Right renal cortex interstitium (tissue), 3 donors: ENCODE results near the gene LGALS14. TPM values are rescaled to one million over a fixed set of nuclear protein-coding genes. Genes with fewer than 3 reads are reported as not detected.
"Not testable (repeated sequence)": the region's sequence is repeated elsewhere in the genome, so short reads cannot be mapped to it uniquely, and the experiment has no call there.

ENCODE experiments used
- DNase-seq, 3 donors: peaks; one replicate each; pipeline ENCODE4 v3.0.0-alpha.2; 2013; ENCODE audit warnings: low read depth in 3 of 3, low spot score in 2 of 3
- polyA plus RNA-seq, 3 donors: library from polyadenylated mRNA; unstranded; fragments of 120-200 nt; gene quantifications; one replicate each; pipeline ENCODE4 v1.2.1, GENCODE V29; 2013; ENCODE audit not compliant: insufficient read length in 3 of 3

The LGALS14 gene
- polyA plus RNA-seq, 3 donors, result not detected

GRCh38 chr19:39692822-39693221 is 11.5 kb upstream of the LGALS14 start:
- no peak for DNase-seq

GRCh38 chr19:39695759-39696158 is 8.5 kb upstream of the LGALS14 start:
- DNase-seq, result no peak

- no peak for DNase-seq
Measured at GRCh38 chr19:39696387-39696786, 7.9 kb upstream of the LGALS14 start.

GRCh38 chr19:39698535-39698934 is 5.7 kb upstream of the LGALS14 start:
- DNase-seq, result no peak

GRCh38 chr19:39701291-39701690 is 3.0 kb upstream of the LGALS14 start:
- no peak for DNase-seq

GRCh38 chr19:39705578-39706188 is 1.4 kb downstream of the LGALS14 start:
- no peak for DNase-seq

GRCh38 chr19:39708594-39708993 is 4.3 kb downstream of the LGALS14 start:
- no peak for DNase-seq

GRCh38 chr19:39709026-39709872 is 5.0 kb downstream of the LGALS14 start:
- DNase-seq, result no peak

GRCh38 chr19:39710333-39710890 is 6.1 kb downstream of the LGALS14 start:
- DNase-seq, result no peak

- not testable (repeated sequence) for DNase-seq
Measured at GRCh38 chr19:39720144-39720543, 15.9 kb downstream of the LGALS14 start.

- DNase-seq, result no peak
Measured at GRCh38 chr19:39725995-39726394, 21.7 kb downstream of the LGALS14 start.

GRCh38 chr19:39727070-39727800 is 23.0 kb downstream of the LGALS14 start:
- DNase-seq, result no peak

- no peak for DNase-seq
Measured at GRCh38 chr19:39728040-39728439, 23.8 kb downstream of the LGALS14 start.

- DNase-seq, result no peak
Measured at GRCh38 chr19:39729594-39729993, 25.3 kb downstream of the LGALS14 start.

GRCh38 chr19:39731685-39732084 is 27.4 kb downstream of the LGALS14 start:
- no peak for DNase-seq

GRCh38 chr19:39733841-39734240 is 29.6 kb downstream of the LGALS14 start:
- no peak for DNase-seq

GRCh38 chr19:39735688-39736087 is 31.4 kb downstream of the LGALS14 start:
- DNase-seq, result no peak

GRCh38 chr19:39736088-39736487 is 31.8 kb downstream of the LGALS14 start:
- DNase-seq, result no peak

- no peak for DNase-seq
Measured at GRCh38 chr19:39737351-39737750, 33.1 kb downstream of the LGALS14 start.

GRCh38 chr19:39737891-39738290 is 33.6 kb downstream of the LGALS14 start, which contains the start of gene CLC:
Gene CLC (minus strand): TSS chr19:39738029. CDS start chr19:39737952, 77 bp downstream.
- no peak for DNase-seq

GRCh38 chr19:39738814-39739213 is 34.5 kb downstream of the LGALS14 start:
- no peak for DNase-seq
